IPS-20b (cell line): ENCODE measurements around the gene ACOX2.

Experiments
- H3K27ac ChIP-seq: one replicate; pipeline ENCODE4 v1.5.1; 2013; ENCODE audit warnings: low read length
- H3K27me3 ChIP-seq: 2 replicates; pipeline ENCODE4 v1.6.1; 2013; ENCODE audit warnings: mild to moderate bottlenecking, low read length, inconsistent platforms; ENCODE audit not compliant: insufficient read depth
- H3K36me3 ChIP-seq: 2 replicates; pipeline ENCODE4 v1.6.1; 2013; ENCODE audit warnings: low read depth, mild to moderate bottlenecking, inconsistent platforms, low read length, moderate library complexity; ENCODE audit not compliant: insufficient read depth
- H3K4me1 ChIP-seq: 2 replicates; pipeline ENCODE4 v1.6.1; 2013; ENCODE audit warnings: mild to moderate bottlenecking, control low read depth, inconsistent platforms, low read length, moderate library complexity; ENCODE audit not compliant: insufficient read depth
- H3K4me3 ChIP-seq: 2 replicates; pipeline ENCODE4 v1.5.1; 2013; ENCODE audit warnings: mild to moderate bottlenecking, low read length, inconsistent platforms
- H3K9ac ChIP-seq: 2 replicates; pipeline ENCODE4 v1.6.1; 2013; ENCODE audit warnings: low read depth, mild to moderate bottlenecking, inconsistent platforms, low read length, moderate library complexity
- H3K9me3 ChIP-seq: 2 replicates; pipeline ENCODE4 v1.6.1; 2013; ENCODE audit warnings: mild to moderate bottlenecking, low read depth, low read length, inconsistent platforms; ENCODE audit not compliant: insufficient read depth

The ACOX2 gene

GRCh38 chr3:58480309-58480708, 56.7 kb downstream of the ACOX2 start:
- Histone ChIP-seq H3K27ac (no peak overlapping the region), H3K9ac (no peak overlapping the region), H3K27me3 (no peaks in the 10 kb centered on the region), H3K9me3 (no peaks in the 10 kb centered on the region; the same call in 1 of the 2 replicates), H3K36me3 (no peaks in the 10 kb centered on the region), H3K4me3 (no peak overlapping the region), H3K4me1 (no peaks in the 10 kb centered on the region)

- no peak overlapping the region for H3K9ac ChIP-seq
- H3K4me3 ChIP-seq = no peak overlapping the region
- no peaks in the 10 kb centered on the region for H3K27me3 ChIP-seq
- no peaks in the 10 kb centered on the region for H3K36me3 ChIP-seq
- no peak overlapping the region for H3K27ac ChIP-seq
- no peaks in the 10 kb centered on the region for H3K4me1 ChIP-seq
- no peaks in the 10 kb centered on the region; the same call in 1 of the 2 replicates for H3K9me3 ChIP-seq
Observed at GRCh38 chr3:58478781-58479180, 58.2 kb downstream of the ACOX2 start.

GRCh38 chr3:58474967-58475578, 61.9 kb downstream of the ACOX2 start:
- H3K4me1 ChIP-seq = peaks cover 16% of the 10 kb centered on the region
- H3K36me3 ChIP-seq = no peaks in the 10 kb centered on the region
- H3K4me3 ChIP-seq = no peak overlapping the region
- no peak overlapping the region for H3K9ac ChIP-seq
- no peak overlapping the region for H3K27ac ChIP-seq
- H3K9me3 ChIP-seq = no peaks in the 10 kb centered on the region
- H3K27me3 ChIP-seq = no peaks in the 10 kb centered on the region

- Histone ChIP-seq H3K9ac (no peak overlapping the region), H3K27ac (no peak overlapping the region), H3K36me3 (no peaks in the 10 kb centered on the region), H3K27me3 (no peaks in the 10 kb centered on the region), H3K9me3 (no peaks in the 10 kb centered on the region), H3K4me1 (peaks cover 16% of the 10 kb centered on the region), H3K4me3 (no peak overlapping the region)
Observed at GRCh38 chr3:58474348-58474911, 62.6 kb downstream of the ACOX2 start.

- H3K9ac ChIP-seq = no peak overlapping the region
- no peaks in the 10 kb centered on the region for H3K36me3 ChIP-seq
- H3K27me3 ChIP-seq = no peaks in the 10 kb centered on the region
- H3K9me3 ChIP-seq = no peaks in the 10 kb centered on the region
- H3K4me1 ChIP-seq = peaks cover 16% of the 10 kb centered on the region
- no peak overlapping the region for H3K4me3 ChIP-seq
- no peak overlapping the region for H3K27ac ChIP-seq
Observed at GRCh38 chr3:58473275-58473674, 63.7 kb downstream of the ACOX2 start.

- no peaks in the 10 kb centered on the region for H3K9me3 ChIP-seq
- H3K36me3 ChIP-seq = no peaks in the 10 kb centered on the region
- H3K27ac ChIP-seq = no peak overlapping the region
- H3K4me3 ChIP-seq = no peak overlapping the region
- no peak overlapping the region for H3K9ac ChIP-seq
- H3K27me3 ChIP-seq = no peaks in the 10 kb centered on the region
- H3K4me1 ChIP-seq = peaks cover 16% of the 10 kb centered on the region
Observed at GRCh38 chr3:58471025-58471887, 65.7 kb downstream of the ACOX2 start.

- no peaks in the 10 kb centered on the region for H3K9me3 ChIP-seq
- H3K27me3 ChIP-seq = no peaks in the 10 kb centered on the region
- H3K27ac ChIP-seq = no peak overlapping the region
- no peaks in the 10 kb centered on the region for H3K36me3 ChIP-seq
- no peak overlapping the region for H3K4me3 ChIP-seq
- H3K9ac ChIP-seq = no peak overlapping the region
- H3K4me1 ChIP-seq = peaks cover 16% of the 10 kb centered on the region
Observed at GRCh38 chr3:58470363-58471024, 66.5 kb downstream of the ACOX2 start.

GRCh38 chr3:58469096-58469495, 67.9 kb downstream of the ACOX2 start:
- Histone ChIP-seq H3K36me3 (no peaks in the 10 kb centered on the region), H3K9me3 (no peaks in the 10 kb centered on the region), H3K27me3 (no peaks in the 10 kb centered on the region), H3K4me3 (no peak overlapping the region), H3K27ac (no peak overlapping the region), H3K4me1 (peaks cover 16% of the 10 kb centered on the region), H3K9ac (no peak overlapping the region)

GRCh38 chr3:58466899-58467563, 70.0 kb downstream of the ACOX2 start:
- no peak overlapping the region for H3K4me3 ChIP-seq
- no peak overlapping the region for H3K27ac ChIP-seq
- H3K36me3 ChIP-seq = no peaks in the 10 kb centered on the region
- no peaks in the 10 kb centered on the region for H3K27me3 ChIP-seq
- H3K9me3 ChIP-seq = no peaks in the 10 kb centered on the region
- peaks cover 23% of the 10 kb centered on the region for H3K4me1 ChIP-seq
- H3K9ac ChIP-seq = no peak overlapping the region

GRCh38 chr3:58464866-58465265, 72.1 kb downstream of the ACOX2 start:
- no peaks in the 10 kb centered on the region for H3K36me3 ChIP-seq
- H3K4me3 ChIP-seq = no peak overlapping the region
- no peak overlapping the region for H3K9ac ChIP-seq
- H3K27me3 ChIP-seq = no peaks in the 10 kb centered on the region
- H3K27ac ChIP-seq = no peak overlapping the region
- peaks cover 9% of the 10 kb centered on the region; the same call in 1 of the 2 replicates for H3K4me1 ChIP-seq
- no peaks in the 10 kb centered on the region for H3K9me3 ChIP-seq

GRCh38 chr3:58463942-58464271, 73.1 kb downstream of the ACOX2 start:
- Histone ChIP-seq H3K27me3 (no peaks in the 10 kb centered on the region), H3K9me3 (no peaks in the 10 kb centered on the region), H3K4me3 (no peak overlapping the region; the same call in 1 of the 2 replicates), H3K9ac (no peak overlapping the region), H3K27ac (no peak overlapping the region), H3K36me3 (no peaks in the 10 kb centered on the region), H3K4me1 (peaks cover 9% of the 10 kb centered on the region; the same call in 1 of the 2 replicates)
